ENCODE measurements around the gene NXPH4. TPM values are rescaled to one million over a fixed set of nuclear protein-coding genes. Genes with fewer than 3 reads are reported as not detected.

The NXPH4 gene
- total RNA-seq, 1 donor from 2014 or later = 62.6 TPM

DNA sequence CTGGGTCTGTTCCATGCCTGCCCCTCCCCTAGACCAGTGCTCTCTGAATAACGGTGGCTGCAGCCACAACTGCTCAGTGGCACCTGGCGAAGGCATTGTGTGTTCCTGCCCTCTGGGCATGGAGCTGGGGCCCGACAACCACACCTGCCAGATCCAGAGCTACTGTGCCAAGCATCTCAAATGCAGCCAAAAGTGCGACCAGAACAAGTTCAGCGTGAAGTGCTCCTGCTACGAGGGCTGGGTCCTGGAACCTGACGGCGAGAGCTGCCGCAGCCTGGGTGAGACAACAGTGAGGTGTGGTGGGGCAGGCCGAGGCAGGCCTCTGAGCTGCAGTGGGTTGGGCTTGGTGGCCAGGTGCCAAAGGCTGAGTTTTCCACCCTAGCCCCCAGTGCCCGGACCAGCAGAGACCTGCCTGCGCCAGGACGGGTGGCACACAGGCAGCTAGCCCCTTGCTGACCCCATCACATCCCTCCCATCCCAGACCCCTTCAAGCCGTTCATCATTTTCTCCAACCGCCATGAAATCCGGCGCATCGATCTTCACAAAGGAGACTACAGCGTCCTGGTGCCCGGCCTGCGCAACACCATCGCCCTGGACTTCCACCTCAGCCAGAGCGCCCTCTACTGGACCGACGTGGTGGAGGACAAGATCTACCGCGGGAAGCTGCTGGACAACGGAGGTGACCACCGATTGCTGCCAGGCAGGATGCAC lies 41.0 kb upstream of the NXPH4 start:
- Mint-ChIP-seq H3K27ac (ENCODE audit: unreplicated experiment) (no peak overlapping the region), H3K4me3 (ENCODE audit: unreplicated experiment) (no peak overlapping the region), H3K4me1 (ENCODE audit: unreplicated experiment) (peaks cover 12% of the 10 kb centered on the region), H3K9me3 (ENCODE audit: unreplicated experiment) (no peaks in the 10 kb centered on the region), H3K36me3 (ENCODE audit: unreplicated experiment) (peaks cover 57% of the 10 kb centered on the region), H3K27me3 (ENCODE audit: unreplicated experiment) (no peaks in the 10 kb centered on the region)
- peak; percentile 81 for TF ChIP-seq CTCF (IDR thresholded peaks at IDR 0.05)
- DNase-seq (ENCODE audit: extremely low spot score, unreplicated experiment) = peak; percentile 92

GRCh38 chr12:57176139-57176477 lies 40.5 kb upstream of the NXPH4 start:
- Mint-ChIP-seq H3K9me3 (ENCODE audit: unreplicated experiment) (no peaks in the 10 kb centered on the region), H3K36me3 (ENCODE audit: unreplicated experiment) (peaks cover 54% of the 10 kb centered on the region), H3K4me1 (ENCODE audit: unreplicated experiment) (peaks cover 10% of the 10 kb centered on the region), H3K27me3 (ENCODE audit: unreplicated experiment) (no peaks in the 10 kb centered on the region), H3K27ac (ENCODE audit: unreplicated experiment) (no peak overlapping the region), H3K4me3 (ENCODE audit: unreplicated experiment) (no peak overlapping the region)
- DNase-seq (ENCODE audit: extremely low spot score, unreplicated experiment) = no peak
- TF ChIP-seq CTCF (IDR thresholded peaks at IDR 0.05) = peak; percentile 27

DNA sequence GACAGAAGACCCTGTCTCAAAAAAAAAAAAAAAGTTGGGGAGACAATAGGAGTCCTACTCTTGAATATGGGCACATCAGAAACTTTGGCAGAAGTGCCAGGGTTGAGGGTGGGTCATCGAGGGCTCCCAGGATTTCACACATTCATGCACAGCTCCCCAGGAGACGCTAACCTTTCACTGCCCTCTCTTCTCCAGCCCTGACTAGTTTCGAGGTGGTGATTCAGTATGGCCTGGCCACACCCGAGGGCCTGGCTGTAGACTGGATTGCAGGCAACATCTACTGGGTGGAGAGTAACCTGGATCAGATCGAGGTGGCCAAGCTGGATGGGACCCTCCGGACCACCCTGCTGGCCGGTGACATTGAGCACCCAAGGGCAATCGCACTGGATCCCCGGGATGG lies 39.7 kb upstream of the NXPH4 start:
- Mint-ChIP-seq H3K4me3 (ENCODE audit: unreplicated experiment) (no peak overlapping the region), H3K9me3 (ENCODE audit: unreplicated experiment) (no peaks in the 10 kb centered on the region), H3K27me3 (ENCODE audit: unreplicated experiment) (no peaks in the 10 kb centered on the region), H3K36me3 (ENCODE audit: unreplicated experiment) (peaks cover 57% of the 10 kb centered on the region), H3K27ac (ENCODE audit: unreplicated experiment) (no peak overlapping the region), H3K4me1 (ENCODE audit: unreplicated experiment) (peaks cover 6% of the 10 kb centered on the region)
- DNase-seq (ENCODE audit: extremely low spot score, unreplicated experiment) = no peak
- no peak for TF ChIP-seq CTCF (IDR thresholded peaks at IDR 0.05)

- H3K27ac Mint-ChIP-seq (ENCODE audit: unreplicated experiment) = no peak overlapping the region
- no peak overlapping the region for H3K4me3 Mint-ChIP-seq (ENCODE audit: unreplicated experiment)
- peaks cover 6% of the 10 kb centered on the region for H3K4me1 Mint-ChIP-seq (ENCODE audit: unreplicated experiment)
- H3K9me3 Mint-ChIP-seq (ENCODE audit: unreplicated experiment) = no peaks in the 10 kb centered on the region
- H3K27me3 Mint-ChIP-seq (ENCODE audit: unreplicated experiment) = no peaks in the 10 kb centered on the region
- DNase-seq (ENCODE audit: extremely low spot score, unreplicated experiment) = no peak
- TF ChIP-seq CTCF (IDR thresholded peaks at IDR 0.05) = no peak
- peaks cover 57% of the 10 kb centered on the region for H3K36me3 Mint-ChIP-seq (ENCODE audit: unreplicated experiment)
These were observed 39.2 kb upstream of the NXPH4 start for GRCh38 chr12:57177354-57177753.

DNA sequence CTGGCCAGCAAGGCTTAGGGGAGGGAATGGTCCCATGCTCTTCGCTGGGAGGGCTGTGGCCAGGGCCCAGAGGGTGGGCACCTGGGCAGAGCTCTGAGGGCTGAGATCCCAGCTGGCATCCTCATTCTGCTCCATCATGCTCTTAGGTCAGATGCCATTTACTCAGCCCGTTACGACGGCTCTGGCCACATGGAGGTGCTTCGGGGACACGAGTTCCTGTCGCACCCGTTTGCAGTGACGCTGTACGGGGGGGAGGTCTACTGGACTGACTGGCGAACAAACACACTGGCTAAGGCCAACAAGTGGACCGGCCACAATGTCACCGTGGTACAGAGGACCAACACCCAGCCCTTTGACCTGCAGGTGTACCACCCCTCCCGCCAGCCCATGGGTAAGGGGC lies 38.4 kb upstream of the NXPH4 start:
- Mint-ChIP-seq H3K36me3 (ENCODE audit: unreplicated experiment) (peaks cover 54% of the 10 kb centered on the region), H3K9me3 (ENCODE audit: unreplicated experiment) (no peaks in the 10 kb centered on the region), H3K27ac (ENCODE audit: unreplicated experiment) (no peak overlapping the region)

More for the DNA sequence above, 38.4 kb upstream of the NXPH4 start:
- no peak for DNase-seq (ENCODE audit: extremely low spot score, unreplicated experiment)
- no peak overlapping the region for H3K4me3 Mint-ChIP-seq (ENCODE audit: unreplicated experiment)
- no peaks in the 10 kb centered on the region for H3K27me3 Mint-ChIP-seq (ENCODE audit: unreplicated experiment)
- no peak for TF ChIP-seq CTCF (IDR thresholded peaks at IDR 0.05)
- peaks cover 8% of the 10 kb centered on the region for H3K4me1 Mint-ChIP-seq (ENCODE audit: unreplicated experiment)

All from osteocyte (in vitro differentiated cells).